ENCODE measurements around the gene FOXI3. TPM values are rescaled to one million over a fixed set of nuclear protein-coding genes. Genes with fewer than 3 reads are reported as not detected.

FOXI3 gene
- total RNA-seq, 1 experiment from 2014 or later = 19.2 TPM

- Histone ChIP-seq H2BK15ac (ENCODE audit: low read depth, low read length) (no peak overlapping the region), H4K5ac (ENCODE audit: insufficient read length, low read depth, low read length) (no peak overlapping the region), H3K27me3 (ENCODE audit: insufficient read depth, low read length) (no peaks in the 10 kb centered on the region), H4K91ac (ENCODE audit: insufficient read length, low read depth, low read length) (no peak overlapping the region), H2AK5ac (ENCODE audit: insufficient read length, low read length) (no peak overlapping the region), H3K9me3 (ENCODE audit: control insufficient read depth, low read depth, low read length) (no peaks in the 10 kb centered on the region), H3K4me2 (ENCODE audit: insufficient read depth, insufficient read length, low read length) (no peak overlapping the region), H3K23me2 (ENCODE audit: insufficient read length, low read depth, low read length, poor library complexity, severe bottlenecking) (no peaks in the 10 kb centered on the region), H3K9ac (ENCODE audit: extremely low read depth, insufficient read length, low read length) (no peak overlapping the region), H3K56ac (ENCODE audit: insufficient read length, low read depth, low read length) (no peak overlapping the region), H4K8ac (replicated peaks; ENCODE audit: insufficient read length, low read depth, low read length) (no peak overlapping the region), H2BK20ac (ENCODE audit: low read depth, low read length, poor library complexity, severe bottlenecking) (no peak overlapping the region), H3K79me1 (ENCODE audit: insufficient read depth, low read depth, low read length, poor library complexity, severe bottlenecking) (no peaks in the 10 kb centered on the region), H2BK12ac (ENCODE audit: insufficient read length, low read depth, low read length) (no peak overlapping the region), H3K27ac (ENCODE audit: insufficient read length, low read depth, low read length) (no peak overlapping the region), H3K4ac (ENCODE audit: low read depth, low read length) (no peak overlapping the region), H3T11ph (ENCODE audit: low read length) (no peak overlapping the region), H2AFZ (ENCODE audit: low read length) (no peak overlapping the region), H2BK5ac (ENCODE audit: insufficient read length, low read length) (no peak overlapping the region), H3K23ac (ENCODE audit: insufficient read length, low read depth, low read length) (no peak overlapping the region), H2BK120ac (ENCODE audit: low read depth, low read length, poor library complexity, severe bottlenecking) (no peak overlapping the region), H3K79me2 (ENCODE audit: insufficient read depth, low read length) (no peaks in the 10 kb centered on the region), H3K14ac (ENCODE audit: insufficient read depth, low read length) (no peak overlapping the region), H3K4me1 (ENCODE audit: insufficient read depth, low read length) (no peaks in the 10 kb centered on the region; the same call in 1 of the 2 replicates), H3K18ac (ENCODE audit: insufficient read length, low read depth, low read length) (no peak overlapping the region), H4K20me1 (ENCODE audit: control insufficient read depth, insufficient read depth, insufficient read length) (no peaks in the 10 kb centered on the region)
- WGBS (ENCODE audit: extremely low coverage, insufficient read length, low lambda C conversion rate) = no CpG with 5 or more reads among the region's 5 CpGs
- H3K36me3 Mint-ChIP-seq (ENCODE audit: insufficient read depth in 1 of 3, low read depth in 3 of 3) = no peaks in the 10 kb centered on the region
- peaks cover 6 to 9% of the 10 kb centered on the region in 2 experiments for H3K4me1 Mint-ChIP-seq
- TF ChIP-seq CTCF (conservative IDR thresholded peaks at IDR 0.05) = no peak
- no peaks in the 10 kb centered on the region for H3K9me3 Mint-ChIP-seq
- H3K27ac Mint-ChIP-seq = peak overlapping the region in 2 of 3 experiments; percentile 40 to 89; a peak in 3 of 7 replicates
- no peak overlapping the region; a peak in 1 of 5 replicates for H3K4me3 Mint-ChIP-seq
- H3K27me3 Mint-ChIP-seq (ENCODE audit: low read depth) = peaks cover 2% of the 10 kb centered on the region; the same call in 1 of the 2 replicates
- no peak for DNase-seq
Measured at GRCh38 chr2:88398180-88398579, 54.3 kb downstream of the FOXI3 start.

Other genes with a start within 250 kb of the FOXI3 start
- 17.9 and 19.3 TPM in 2 replicates for gene EIF2AK3, start 174.8 kb upstream of the FOXI3 start, total RNA-seq (2021)
- 17.3 and 18.6 TPM in 2 replicates for gene RPIA, start 239.0 kb upstream of the FOXI3 start, total RNA-seq (2021)

Measured in H9 (cell line).